Neural crest cell (in vitro differentiated cells): ENCODE data around the gene OR52A5. TPM values are rescaled to one million over a fixed set of nuclear protein-coding genes. Genes with fewer than 3 reads are reported as not detected.
"Not testable (repeated sequence)": the region's sequence is repeated elsewhere in the genome, so short reads cannot be mapped to it uniquely, and the experiment has no call there.

Source experiments
- DNase-seq: peaks from one replicate; pipeline ENCODE4 v3.0.0; 2021; ENCODE audit warnings: low read depth, mixed read lengths, low spot score
- H3K27ac Mint-ChIP-seq: one replicate; pipeline ENCODE4 v1.8.0; 2021; ENCODE audit warnings: mild to moderate bottlenecking, mixed read lengths; ENCODE audit not compliant: unreplicated experiment
- H3K27me3 Mint-ChIP-seq: 2 replicates; pipeline ENCODE4 v1.8.0; 2021; ENCODE audit warnings: low read depth, mild to moderate bottlenecking, mixed read lengths
- H3K36me3 Mint-ChIP-seq: 2 replicates; pipeline ENCODE4 v1.8.0; 2021; ENCODE audit warnings: low read depth, mild to moderate bottlenecking, mixed read lengths
- H3K4me1 Mint-ChIP-seq: 2 replicates; pipeline ENCODE4 v1.8.0; 2021; ENCODE audit warnings: mixed read lengths
- H3K4me3 Mint-ChIP-seq: one replicate; pipeline ENCODE4 v1.8.0; 2021; ENCODE audit warnings: mild to moderate bottlenecking, mixed read lengths
- H3K9me3 Mint-ChIP-seq: 2 replicates; pipeline ENCODE4 v1.8.0; 2021; ENCODE audit warnings: mixed read lengths
- long read RNA-seq: library from polyadenylated mRNA; unstranded; transcript quantifications from one replicate; pipeline ENCODE4 v2.0.0, GENCODE V29; 2020
- total RNA-seq: library from RNA; stranded (reverse); gene quantifications from 2 replicates; pipeline ENCODE4 v1.2.1, GENCODE V29; 2021
- TF ChIP-seq, protein P1 (sequence below): fragments of 200-600 bp; sonication (generic); conservative IDR thresholded peaks from 2 replicates; pipeline ENCODE4 v1.5.0; 2021; ENCODE audit warnings: antibody characterized with exemption, mild to moderate bottlenecking

OR52A5 gene
- total RNA-seq, result not detected in 2 replicates
- long read RNA-seq, result 0 reads

DNA sequence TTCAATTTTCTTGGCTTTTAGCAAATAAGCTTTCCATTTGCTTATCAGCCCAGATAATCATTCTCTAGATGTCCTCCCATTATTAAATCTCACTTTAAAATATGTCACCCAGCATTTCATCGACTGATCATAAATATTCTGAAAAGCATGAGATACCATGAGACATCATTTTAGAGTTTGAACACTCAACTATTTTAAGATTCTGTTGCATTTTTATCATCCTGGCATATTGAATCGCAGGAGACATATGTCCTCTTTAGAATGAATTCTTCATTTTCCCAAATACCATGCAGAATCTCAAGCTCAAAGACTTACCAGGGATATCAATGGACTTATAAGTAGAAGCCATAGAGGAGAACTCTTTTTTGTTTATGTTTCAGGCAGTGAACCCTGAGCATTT is at the start of gene OR52A5:
OR52A5 (minus strand) TSS at position 361 of the 400 bp plus-strand sequence. CDS start 5,714 bp downstream, outside the sequence.
- H3K4me1 Mint-ChIP-seq, result no peaks in the 10 kb centered on the region
- H3K9me3 Mint-ChIP-seq, result no peaks in the 10 kb centered on the region
- TF ChIP-seq, protein P1, sequence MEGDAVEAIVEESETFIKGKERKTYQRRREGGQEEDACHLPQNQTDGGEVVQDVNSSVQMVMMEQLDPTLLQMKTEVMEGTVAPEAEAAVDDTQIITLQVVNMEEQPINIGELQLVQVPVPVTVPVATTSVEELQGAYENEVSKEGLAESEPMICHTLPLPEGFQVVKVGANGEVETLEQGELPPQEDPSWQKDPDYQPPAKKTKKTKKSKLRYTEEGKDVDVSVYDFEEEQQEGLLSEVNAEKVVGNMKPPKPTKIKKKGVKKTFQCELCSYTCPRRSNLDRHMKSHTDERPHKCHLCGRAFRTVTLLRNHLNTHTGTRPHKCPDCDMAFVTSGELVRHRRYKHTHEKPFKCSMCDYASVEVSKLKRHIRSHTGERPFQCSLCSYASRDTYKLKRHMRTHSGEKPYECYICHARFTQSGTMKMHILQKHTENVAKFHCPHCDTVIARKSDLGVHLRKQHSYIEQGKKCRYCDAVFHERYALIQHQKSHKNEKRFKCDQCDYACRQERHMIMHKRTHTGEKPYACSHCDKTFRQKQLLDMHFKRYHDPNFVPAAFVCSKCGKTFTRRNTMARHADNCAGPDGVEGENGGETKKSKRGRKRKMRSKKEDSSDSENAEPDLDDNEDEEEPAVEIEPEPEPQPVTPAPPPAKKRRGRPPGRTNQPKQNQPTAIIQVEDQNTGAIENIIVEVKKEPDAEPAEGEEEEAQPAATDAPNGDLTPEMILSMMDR, result no peak
- H3K27me3 Mint-ChIP-seq, result no peaks in the 10 kb centered on the region
- no peak within 1 kb of the TSS for H3K27ac Mint-ChIP-seq
- DNase-seq, result no peak
- H3K36me3 Mint-ChIP-seq, result no peaks in the 10 kb centered on the region
- H3K4me3 Mint-ChIP-seq, result no peak within 1 kb of the TSS

DNA sequence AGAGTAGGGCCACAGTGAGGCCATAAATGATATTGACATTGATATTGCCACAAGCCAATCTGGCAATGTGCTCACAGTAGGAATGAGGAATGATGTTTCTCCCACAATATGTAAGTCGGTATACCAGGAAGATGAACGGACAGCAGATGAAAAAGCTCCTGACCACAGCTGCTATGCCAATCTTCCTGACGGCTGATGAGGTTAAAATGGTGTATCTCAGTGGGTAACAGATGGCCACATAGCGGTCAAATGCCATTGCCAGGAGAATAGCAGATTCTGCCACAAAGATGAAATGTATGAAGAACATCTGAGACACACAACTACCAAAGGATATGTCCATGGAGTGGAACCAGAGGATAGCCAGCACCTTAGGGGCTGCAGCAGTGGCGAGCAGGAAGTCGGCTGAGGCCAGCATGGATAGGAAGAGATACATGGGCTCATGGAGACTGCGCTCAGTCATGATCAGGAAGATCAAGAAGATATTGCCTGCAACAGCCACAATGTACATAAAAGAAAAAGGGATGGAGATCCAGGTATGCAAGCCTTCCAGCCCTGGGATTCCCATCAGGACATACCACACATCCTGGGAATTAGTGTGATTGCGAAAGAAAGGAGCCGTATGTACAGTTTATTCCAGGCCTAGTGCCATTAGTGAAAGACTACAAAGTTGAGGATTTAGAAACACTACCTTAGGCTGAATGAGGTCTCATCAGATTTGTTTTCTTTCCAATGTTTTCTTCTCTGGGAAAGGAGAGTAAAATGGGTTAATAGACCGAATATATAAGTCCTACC is 40.1 kb upstream of the OR52A5 start:
- Mint-ChIP-seq H3K27ac (no peak overlapping the region), H3K9me3 (no peaks in the 10 kb centered on the region), H3K36me3 (no peaks in the 10 kb centered on the region), H3K27me3 (no peaks in the 10 kb centered on the region), H3K4me3 (no peak overlapping the region), H3K4me1 (no peaks in the 10 kb centered on the region)
- TF ChIP-seq, protein P1, result no peak
- no peak for DNase-seq

DNA sequence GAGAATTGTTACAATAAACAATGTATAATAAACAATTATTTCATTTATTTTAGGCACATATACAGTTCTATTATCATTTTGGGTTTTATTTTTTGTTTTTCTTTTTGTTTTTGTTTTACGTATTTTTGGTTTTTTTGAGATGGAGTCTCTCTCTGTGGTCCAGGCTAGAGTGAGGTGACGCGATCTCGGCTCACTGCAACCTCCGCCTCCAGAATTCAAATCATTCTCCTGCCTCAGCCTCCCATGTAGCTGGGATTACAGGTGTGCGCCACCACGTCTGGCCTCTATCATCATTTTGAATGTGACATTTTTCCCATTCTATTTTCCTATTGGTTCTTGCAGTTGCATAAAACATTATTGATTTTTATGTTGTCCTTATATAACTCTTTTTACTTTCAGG is 36.8 kb upstream of the OR52A5 start:
- no peaks in the 10 kb centered on the region for H3K4me1 Mint-ChIP-seq
- TF ChIP-seq, protein P1, result no peak
- no peaks in the 10 kb centered on the region for H3K9me3 Mint-ChIP-seq
- DNase-seq, result no peak
- H3K27ac Mint-ChIP-seq, result no peak overlapping the region
- no peak overlapping the region for H3K4me3 Mint-ChIP-seq
- H3K36me3 Mint-ChIP-seq, result no peaks in the 10 kb centered on the region
- no peaks in the 10 kb centered on the region for H3K27me3 Mint-ChIP-seq

DNA sequence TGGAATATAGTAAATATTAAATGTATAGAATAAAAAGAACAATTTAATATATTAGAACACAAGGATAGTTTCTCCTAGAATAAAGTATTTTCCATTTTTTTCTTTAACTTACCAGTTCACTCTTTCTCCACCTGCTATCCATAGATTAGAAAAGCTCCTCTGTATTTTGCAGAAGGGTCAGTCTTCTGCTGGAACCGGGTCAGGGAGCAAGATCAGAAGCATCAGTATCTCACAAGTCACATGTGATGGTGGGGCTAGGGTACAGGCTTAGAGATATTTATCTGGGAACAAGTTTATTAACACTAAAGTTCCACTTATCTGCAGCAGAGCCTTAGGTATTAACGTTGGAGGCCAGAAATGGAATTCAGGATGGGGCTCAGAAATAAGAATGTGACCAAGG is 33.7 kb upstream of the OR52A5 start:
- no peaks in the 10 kb centered on the region for H3K27me3 Mint-ChIP-seq
- H3K36me3 Mint-ChIP-seq, result no peaks in the 10 kb centered on the region
- no peak overlapping the region for H3K4me3 Mint-ChIP-seq
- H3K9me3 Mint-ChIP-seq, result no peaks in the 10 kb centered on the region
- TF ChIP-seq, protein P1, result no peak
- no peak for DNase-seq
- no peaks in the 10 kb centered on the region for H3K4me1 Mint-ChIP-seq
- no peak overlapping the region for H3K27ac Mint-ChIP-seq

DNA sequence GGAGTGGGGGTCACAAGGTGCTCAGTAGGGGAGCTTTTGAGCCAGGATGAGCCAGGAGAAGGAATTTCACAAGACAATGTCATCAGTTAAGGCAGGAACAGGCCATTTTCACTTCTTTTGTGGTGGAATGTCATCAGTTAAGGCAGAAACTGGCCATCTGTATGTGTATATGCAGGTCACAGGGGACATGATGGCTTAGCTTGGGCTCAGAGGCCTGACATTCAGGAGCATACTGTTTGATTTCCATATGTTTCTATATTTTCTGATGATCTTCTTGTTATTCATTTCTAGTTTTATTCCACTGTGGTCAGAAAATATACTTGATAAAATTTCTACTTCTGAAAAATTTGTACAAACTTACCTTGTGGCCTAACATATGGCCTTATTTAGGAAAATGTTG is 27.7 kb upstream of the OR52A5 start:
- not testable (repeated sequence) for H3K4me3 Mint-ChIP-seq, H3K4me1 Mint-ChIP-seq

DNA sequence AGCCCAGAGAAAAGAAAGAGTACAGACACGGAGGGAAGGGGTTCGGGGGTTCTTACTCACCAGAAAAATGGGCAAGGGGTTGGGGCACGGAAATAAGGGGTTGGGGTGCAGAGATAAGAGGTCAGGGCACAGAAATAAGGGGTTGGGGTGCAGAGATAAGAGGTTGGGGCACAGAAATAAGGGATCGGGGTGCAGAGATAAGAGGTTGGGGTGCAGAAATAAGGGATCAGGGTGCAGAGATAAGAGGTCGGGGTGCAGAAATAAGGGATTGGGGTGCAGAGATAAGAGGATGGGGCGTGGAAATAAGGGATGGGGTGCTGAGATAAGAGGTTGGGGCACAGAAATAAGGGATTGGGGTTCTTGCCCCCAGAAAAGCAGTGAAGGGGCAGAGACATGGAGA is 26.7 kb upstream of the OR52A5 start:
- not testable (repeated sequence) for H3K27ac Mint-ChIP-seq, H3K27me3 Mint-ChIP-seq, H3K4me3 Mint-ChIP-seq, H3K9me3 Mint-ChIP-seq, DNase-seq, H3K4me1 Mint-ChIP-seq, H3K36me3 Mint-ChIP-seq

More for the DNA sequence above, 27.7 kb upstream of the OR52A5 start:
- DNase-seq, H3K27me3 Mint-ChIP-seq, H3K36me3 Mint-ChIP-seq, H3K9me3 Mint-ChIP-seq, H3K27ac Mint-ChIP-seq: not testable (repeated sequence)

DNA sequence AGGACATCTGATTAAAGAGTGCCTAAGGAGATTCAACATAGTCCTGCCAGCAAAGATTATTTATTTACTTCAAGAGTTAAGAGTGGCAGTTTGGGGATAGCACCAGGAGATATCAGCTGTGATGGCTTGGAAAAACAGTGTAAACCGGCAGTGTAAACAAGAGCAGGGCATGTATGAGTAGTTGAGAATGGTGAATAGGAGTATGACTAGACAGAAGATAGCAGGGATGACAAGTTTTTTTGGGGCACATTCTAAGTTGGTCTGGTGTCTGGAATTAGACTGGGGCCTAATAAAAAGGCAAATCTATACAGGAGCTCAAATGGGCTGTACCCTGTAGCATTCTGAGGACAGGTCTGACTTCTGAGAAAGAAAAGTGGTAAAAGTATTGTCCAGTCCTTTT is 22.9 kb upstream of the OR52A5 start:
- H3K4me3 Mint-ChIP-seq, H3K36me3 Mint-ChIP-seq, H3K4me1 Mint-ChIP-seq, DNase-seq, H3K27ac Mint-ChIP-seq, H3K27me3 Mint-ChIP-seq, H3K9me3 Mint-ChIP-seq: not testable (repeated sequence)

DNA sequence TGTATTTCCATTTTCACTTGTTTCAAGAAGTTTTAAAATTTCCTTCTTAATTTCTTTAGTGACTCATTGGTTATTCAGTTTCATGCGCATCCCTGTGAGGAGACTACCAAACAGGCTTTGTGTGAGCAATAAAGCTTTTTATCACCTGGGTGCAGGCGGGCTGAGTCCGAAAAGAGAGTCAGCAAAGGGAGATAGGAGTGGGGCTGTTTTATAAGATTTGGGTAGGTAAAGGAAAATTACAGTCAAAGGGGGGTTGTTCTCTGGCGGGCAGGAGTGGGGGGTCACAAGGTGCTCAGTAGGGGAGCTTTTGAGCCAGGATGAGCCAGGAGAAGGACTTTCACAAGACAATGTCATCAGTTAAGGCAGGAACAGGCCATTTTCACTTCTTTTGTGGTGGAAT is 22.1 kb upstream of the OR52A5 start:
- not testable (repeated sequence) for H3K4me3 Mint-ChIP-seq, H3K27me3 Mint-ChIP-seq, DNase-seq, H3K36me3 Mint-ChIP-seq, H3K9me3 Mint-ChIP-seq, H3K4me1 Mint-ChIP-seq, H3K27ac Mint-ChIP-seq
